GM12878 (cell line): ENCODE measurements around the gene TDRD10. TPM values are rescaled to one million over a fixed set of nuclear protein-coding genes. Genes with fewer than 3 reads are reported as not detected.

Experiments
- ATAC-seq: fragments of 200-7000 bp; cut with Tn5 transposase; 3 replicates; pipeline ENCODE4 v1.9.1; 2020; ENCODE audit warnings: mild to moderate bottlenecking, moderate library complexity
- BruUV-seq: library from RNA; stranded (reverse); fragments of 400-500 nt; replicated peaks from 2 replicates; lab custom pipeline; 2021; lab: Mats Ljungman, UMichigan
- CTCF ChIA-PET: fragments of 300-600 bp; sonication (Branson Sonifier 250); formaldehyde crosslinking; extraction: SDS; loops from one replicate; lab custom pipeline; 2021; ENCODE audit warnings: inconsistent platforms; lab: Yijun Ruan, JAX
- POLR2A ChIA-PET: fragments of 350-600 bp; formaldehyde crosslinking; extraction: SDS; loops from one replicate; lab custom pipeline; 2021; ENCODE audit warnings: inconsistent platforms; lab: Charles Lee
- RAD21 ChIA-PET: fragments of 300-600 bp; sonication (Branson Sonifier 250); formaldehyde crosslinking; loops from one replicate; lab custom pipeline; 2023; ENCODE audit warnings: antibody characterized with exemption; ENCODE audit not compliant: unreplicated experiment; lab: Charles Lee
- SMC1A ChIA-PET: fragments of 300-600 bp; sonication (Branson Sonifier 250); formaldehyde crosslinking; loops from one replicate; lab custom pipeline; 2023; ENCODE audit not compliant: unreplicated experiment, uncharacterized antibody; lab: Charles Lee
- DNase-seq: peaks from one replicate; pipeline ENCODE4 v3.0.0-alpha.2; 2011; ENCODE audit warnings: low read depth, low spot score
- FAIRE-seq: peaks from 3 replicates; lab custom pipeline; 2011; peaks lifted over from hg19 to GRCh38; lab: Jason Lieb, UNC
- H2AFZ ChIP-seq: 2 replicates; pipeline ENCODE4 v1.6.0; 2011; ENCODE audit warnings: low read depth, low read length, control low read depth; ENCODE audit not compliant: control insufficient read depth
- H3K27ac ChIP-seq: 2 replicates; pipeline ENCODE4 v1.5.1; 2011; ENCODE audit warnings: control low read depth; ENCODE audit not compliant: control insufficient read depth, insufficient read depth
- H3K27me3 ChIP-seq, 2 experiments: replicated peaks in 1 of 2; 2 replicates each; pipeline versions ENCODE4 v1.6.0 to v1.6.1; 2011; ENCODE audit warnings: low read length in 1 of 2; ENCODE audit not compliant: control insufficient read depth in 2 of 2, insufficient read depth in 2 of 2
- H3K36me3 ChIP-seq, 2 experiments: 2 replicates each; pipeline ENCODE4 v1.5.1; 2011; ENCODE audit warnings: low read length in 1 of 2; ENCODE audit not compliant: control insufficient read depth in 2 of 2, insufficient read depth in 2 of 2
- H3K4me1 ChIP-seq: 2 replicates; pipeline ENCODE4 v1.6.1; 2011; ENCODE audit warnings: mild to moderate bottlenecking, low read length, moderate library complexity, mixed read lengths; ENCODE audit not compliant: control insufficient read depth, insufficient read depth
- H3K4me2 ChIP-seq: 2 replicates; pipeline ENCODE4 v1.6.0; 2011; ENCODE audit warnings: control low read depth; ENCODE audit not compliant: control insufficient read depth, insufficient read depth
- H3K4me3 ChIP-seq: fragments of 200-600 bp; sonication (generic); 2 replicates; pipeline ENCODE4 v1.5.1; 2016
- H3K79me2 ChIP-seq: 2 replicates; pipeline ENCODE4 v1.6.0; 2011; ENCODE audit warnings: low read length; ENCODE audit not compliant: control insufficient read depth, insufficient read depth
- H3K9ac ChIP-seq: 2 replicates; pipeline ENCODE4 v1.8.0; 2011; ENCODE audit warnings: low read length, control low read depth, mixed read lengths; ENCODE audit not compliant: control insufficient read depth, insufficient read depth
- H3K9me3 ChIP-seq: replicated peaks from 3 replicates; pipeline ENCODE4 v1.5.1; 2011; ENCODE audit warnings: mild to moderate bottlenecking, low read length; ENCODE audit not compliant: control insufficient read depth, insufficient read depth
- H4K20me1 ChIP-seq: 2 replicates; pipeline ENCODE4 v1.6.0; 2011; ENCODE audit not compliant: control insufficient read depth, insufficient read depth
- CEBPZ ChIP-seq: fragments of 150-350 bp; IDR thresholded peaks from 2 replicates; pipeline ENCODE4 v1.6.1; 2016; ENCODE audit warnings: low read depth, low read length
- EED ChIP-seq: sonication (generic); IDR thresholded peaks from 2 replicates; pipeline ENCODE4 v1.6.1; 2016; ENCODE audit warnings: antibody characterized with exemption, low read depth
- ETV6 ChIP-seq, 2 experiments: fragments of 450-650 bp in 1 of 2; IDR thresholded peaks in 1 of 2; conservative IDR thresholded peaks in 1 of 2; 2 replicates each; pipeline ENCODE4 v1.6.1; 2014; ENCODE audit warnings: antibody characterized with exemption in 1 of 2, borderline replicate concordance in 1 of 2, low read depth in 1 of 2, mild to moderate bottlenecking in 1 of 2, moderate library complexity in 1 of 2
- IKZF1 ChIP-seq: fragments of 450-650 bp; conservative IDR thresholded peaks from 2 replicates; pipeline ENCODE4 v1.6.1; 2017; ENCODE audit warnings: antibody characterized with exemption, mild to moderate bottlenecking
- NR2F1 ChIP-seq: fragments of 450-650 bp; conservative IDR thresholded peaks from 2 replicates; pipeline ENCODE4 v1.6.1; 2017; ENCODE audit warnings: mild to moderate bottlenecking
- NRF1 ChIP-seq: conservative IDR thresholded peaks from 2 replicates; pipeline ENCODE4 v1.6.1; 2011; ENCODE audit warnings: mild to moderate bottlenecking, low read depth, low read length, improper control_type of control experiment
- RAD21 ChIP-seq: IDR thresholded peaks from 2 replicates; pipeline ENCODE4 v1.6.1; 2011; ENCODE audit warnings: mild to moderate bottlenecking, low read depth, low read length, moderate library complexity; ENCODE audit not compliant: insufficient read depth
- RAD51 ChIP-seq: fragments of 450-650 bp; IDR thresholded peaks from 2 replicates; pipeline ENCODE4 v1.6.1; 2016; ENCODE audit warnings: moderate library complexity, mild to moderate bottlenecking, inconsistent platforms
- RBBP5 ChIP-seq: fragments of 200-600 bp; sonication (generic); conservative IDR thresholded peaks from 2 replicates; pipeline ENCODE4 v1.6.1; 2016
- RUNX3 ChIP-seq: IDR thresholded peaks from 2 replicates; pipeline ENCODE4 v1.6.1; 2012; ENCODE audit warnings: low read length, inconsistent platforms
- SPI1 ChIP-seq: IDR thresholded peaks from 2 replicates; pipeline ENCODE4 v1.6.1; 2011; ENCODE audit warnings: low read depth, mild to moderate bottlenecking, low read length, moderate library complexity, borderline replicate concordance; ENCODE audit not compliant: insufficient read depth
- YY1 ChIP-seq: IDR thresholded peaks from 2 replicates; pipeline ENCODE4 v1.6.1; 2011; ENCODE audit warnings: low read depth, mild to moderate bottlenecking, low read length
- WGBS: methylation state at CpG from one replicate; pipeline ENCODE4 v1.1.6; 2016; ENCODE audit warnings: low lambda C conversion rate; ENCODE audit not compliant: insufficient replicate concordance, insufficient coverage; ENCODE audit errors: missing lambda C conversion rate; 5-methylcytosine and 5-hydroxymethylcytosine counted together
- in situ Hi-C: fragments of 300-500 bp; cut with MboI; formaldehyde crosslinking; loops from 9 replicates; pipeline ENCODE4 v1.14.3; 2018; ENCODE audit warnings: mixed read lengths
- intact Hi-C: fragments of 100-400 bp; cut with micrococcal nuclease; formaldehyde crosslinking; loops from one replicate; pipeline ENCODE4 v1.14.2; 2022; ENCODE audit not compliant: unreplicated experiment
- polyA plus RNA-seq, 11 experiments: library from polyadenylated mRNA; depleted of rRNA in 4 of 11; unstranded in 6 of 11; stranded (reverse) in 5 of 11; fragments of >200 nt; fragmentation: Nextera tagmentation in 4 of 11; fragmentation: Illumina TruSeq in 1 of 11; extraction: Ambion mirVana in 4 of 11; extraction: Trizol in 1 of 11; gene quantifications; 1 replicate in 1 of 11; 2 replicates in 10 of 11; pipeline versions ENCODE4 v1.2.1 to v1.2.3, GENCODE V29; 2011 to 2016; ENCODE audit warnings: inconsistent platforms in 2 of 11, missing spikeins in 2 of 11, low read depth in 1 of 11
- total RNA-seq, 4 experiments: library from RNA; depleted of rRNA in 3 of 4; stranded (reverse); fragments of >200 nt in 3 of 4; fragmentation: Illumina TruSeq in 1 of 4; extraction: Trizol in 1 of 4; gene quantifications; 2 replicates each; pipeline versions ENCODE4 v1.2.1 to v1.2.3, GENCODE V29; 2013 to 2021
- TF ChIP-seq, protein P1 (sequence below): IDR thresholded peaks from 2 replicates; pipeline ENCODE4 v1.6.1; 2011; ENCODE audit warnings: borderline replicate concordance, low read depth, mild to moderate bottlenecking, moderate library complexity, mixed read lengths, low read length; ENCODE audit not compliant: insufficient read depth; ENCODE audit errors: extremely low read length
- TF ChIP-seq, protein P2 (sequence below): IDR thresholded peaks from 2 replicates; pipeline ENCODE4 v1.6.1; 2012; ENCODE audit warnings: low read depth, low read length, improper control_type of control experiment

TDRD10 gene
- total and polyA plus RNA-seq, 10 of the 15 experiments (the other 5 are each of a cell fraction or from before 2014, with no cell fraction given), result not detected

DNA sequence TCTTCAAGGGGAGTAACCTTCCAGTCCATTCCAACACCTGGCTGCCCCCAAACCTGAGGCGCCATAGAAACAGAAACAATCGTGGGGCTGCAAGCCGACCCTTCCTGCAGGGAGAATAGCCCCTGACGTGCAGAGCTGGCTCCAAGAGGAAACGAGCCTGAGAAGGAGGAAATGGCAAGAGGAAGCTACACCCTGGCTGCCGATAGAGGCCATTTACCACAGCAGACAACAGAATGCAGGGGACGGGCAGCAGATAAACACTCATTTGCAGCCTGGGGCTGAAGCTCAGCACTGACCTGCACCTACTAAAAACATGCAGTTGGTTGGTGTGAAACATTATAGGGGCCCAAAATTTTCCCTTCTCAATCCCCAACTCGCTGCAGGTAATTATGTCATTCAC is 8.7 kb upstream of the TDRD10 start:
- ATAC-seq, result peak; percentile 47
- Histone ChIP-seq H3K4me3 (no peak overlapping the region), H3K4me2 (peak overlapping the region; percentile 39), H3K27ac (no peak overlapping the region; the same call in 1 of the 2 replicates), H2AFZ (peak overlapping the region; percentile 19; the same call in 1 of the 2 replicates), H3K9me3 (no peaks in the 10 kb centered on the region), H3K27me3 (no peaks in the 10 kb centered on the region), H4K20me1 (no peaks in the 10 kb centered on the region), H3K36me3 (no peaks in the 10 kb centered on the region), H3K4me1 (peaks cover 45% of the 10 kb centered on the region), H3K79me2 (no peaks in the 10 kb centered on the region), H3K9ac (no peak overlapping the region)
- ChIA-PET RAD21 (interaction anchor here (0.8 to 2.3 kb wide), 3 partner anchors 11 to 53 kb away, joined by 3 to 11 read pairs (median 4); no protein-coding TSS in a partner anchor), SMC1A (interaction anchor here (2.0 to 9.3 kb wide), 2 partner anchors 10 to 26 kb away, joined by 7 to 97 read pairs; no protein-coding TSS in a partner anchor), CTCF (interaction anchor here (0.7 to 10.0 kb wide), 6 partner anchors 12 to 158 kb away, joined by 3 to 80 read pairs (median 8); no protein-coding TSS in a partner anchor), POLR2A (interaction anchor here (1.0 to 1.7 kb wide), 2 partner anchors 10 to 41 kb away, joined by 3 read pairs; no protein-coding TSS in a partner anchor)
- peak; percentile 47; the same call in 1 of the 2 replicates for TF ChIP-seq SPI1
- peak; percentile 51 for TF ChIP-seq RUNX3
- TF ChIP-seq NRF1, result no peak
- TF ChIP-seq RBBP5, result no peak
- TF ChIP-seq YY1, result 0 out of 2 replicates have a peak, but pooled peaks have one; percentile 11
- TF ChIP-seq ETV6 (conservative IDR thresholded peaks at IDR 0.05 in 1 of 2, IDR thresholded peaks at IDR 0.05 in 1 of 2; ENCODE audit: borderline replicate concordance in 1 of 2, low read depth in 1 of 2), result peak in 1 of 2 experiments; percentile 93; a peak in 2 of 4 replicates
- TF ChIP-seq, protein P1, sequence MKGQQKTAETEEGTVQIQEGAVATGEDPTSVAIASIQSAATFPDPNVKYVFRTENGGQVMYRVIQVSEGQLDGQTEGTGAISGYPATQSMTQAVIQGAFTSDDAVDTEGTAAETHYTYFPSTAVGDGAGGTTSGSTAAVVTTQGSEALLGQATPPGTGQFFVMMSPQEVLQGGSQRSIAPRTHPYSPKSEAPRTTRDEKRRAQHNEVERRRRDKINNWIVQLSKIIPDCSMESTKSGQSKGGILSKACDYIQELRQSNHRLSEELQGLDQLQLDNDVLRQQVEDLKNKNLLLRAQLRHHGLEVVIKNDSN, result no peak
- TF ChIP-seq IKZF1, result 0 out of 2 replicates have a peak, but pooled peaks have one; percentile 26
- 0 out of 2 replicates have a peak, but pooled peaks have one; percentile 51 for TF ChIP-seq EED
- TF ChIP-seq, protein P2, sequence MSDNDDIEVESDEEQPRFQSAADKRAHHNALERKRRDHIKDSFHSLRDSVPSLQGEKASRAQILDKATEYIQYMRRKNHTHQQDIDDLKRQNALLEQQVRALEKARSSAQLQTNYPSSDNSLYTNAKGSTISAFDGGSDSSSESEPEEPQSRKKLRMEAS, result no peak
- no peak for TF ChIP-seq RAD21
- TF ChIP-seq NR2F1, result no peak
- TF ChIP-seq CEBPZ, result no peak
- TF ChIP-seq RAD51, result no peak
- in situ Hi-C loops (no loop called here), intact Hi-C loops (no loop called here)
- no peak for DNase-seq
- BruUV-seq, result no TSS peak
- WGBS, result 17% methylated on average over 8 of the region's 8 CpGs
- peak; percentile 35 for FAIRE-seq
